Measurements from ENCODE around the gene PHF20. TPM values are rescaled to one million over a fixed set of nuclear protein-coding genes. Genes with fewer than 3 reads are reported as not detected.

Gene PHF20
- total RNA-seq, 2 experiments from 2014 or later, result 57.9 to 58.8 TPM

DNA sequence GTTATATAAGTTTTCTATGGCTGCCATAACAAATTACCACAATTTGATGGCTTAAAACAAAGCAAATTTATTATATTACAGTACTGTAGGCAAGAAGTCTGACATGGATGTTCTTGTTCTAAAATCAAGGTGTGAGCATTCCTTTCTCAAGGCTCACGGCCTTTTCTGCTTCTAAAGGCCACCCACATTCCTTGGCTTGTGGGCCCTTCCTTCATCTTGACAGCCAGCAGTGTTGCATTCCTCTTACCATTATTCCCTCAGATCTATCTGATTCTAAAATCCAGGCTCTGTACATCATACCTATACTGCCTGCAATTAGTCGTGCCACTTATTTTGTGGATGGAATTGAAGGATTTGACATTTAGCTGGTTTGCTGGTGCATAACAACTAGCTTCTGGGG, 200.2 kb downstream of the PHF20 start:
- TF ChIP-seq, protein P1, sequence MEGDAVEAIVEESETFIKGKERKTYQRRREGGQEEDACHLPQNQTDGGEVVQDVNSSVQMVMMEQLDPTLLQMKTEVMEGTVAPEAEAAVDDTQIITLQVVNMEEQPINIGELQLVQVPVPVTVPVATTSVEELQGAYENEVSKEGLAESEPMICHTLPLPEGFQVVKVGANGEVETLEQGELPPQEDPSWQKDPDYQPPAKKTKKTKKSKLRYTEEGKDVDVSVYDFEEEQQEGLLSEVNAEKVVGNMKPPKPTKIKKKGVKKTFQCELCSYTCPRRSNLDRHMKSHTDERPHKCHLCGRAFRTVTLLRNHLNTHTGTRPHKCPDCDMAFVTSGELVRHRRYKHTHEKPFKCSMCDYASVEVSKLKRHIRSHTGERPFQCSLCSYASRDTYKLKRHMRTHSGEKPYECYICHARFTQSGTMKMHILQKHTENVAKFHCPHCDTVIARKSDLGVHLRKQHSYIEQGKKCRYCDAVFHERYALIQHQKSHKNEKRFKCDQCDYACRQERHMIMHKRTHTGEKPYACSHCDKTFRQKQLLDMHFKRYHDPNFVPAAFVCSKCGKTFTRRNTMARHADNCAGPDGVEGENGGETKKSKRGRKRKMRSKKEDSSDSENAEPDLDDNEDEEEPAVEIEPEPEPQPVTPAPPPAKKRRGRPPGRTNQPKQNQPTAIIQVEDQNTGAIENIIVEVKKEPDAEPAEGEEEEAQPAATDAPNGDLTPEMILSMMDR (IDR thresholded peaks at IDR 0.05), result no peak
- ATAC-seq, result no peak
- H3K27ac Mint-ChIP-seq, result no peak overlapping the region
- POLR2A ChIA-PET, result no interaction called here
- H3K9me3 Mint-ChIP-seq, result no peaks in the 10 kb centered on the region
- DNase-seq, result no peak
- intact Hi-C loops (cut with micrococcal nuclease), result no loop called here
- no peaks in the 10 kb centered on the region for H3K27me3 Mint-ChIP-seq
- H3K4me1 Mint-ChIP-seq (ENCODE audit: low read depth), result no peaks in the 10 kb centered on the region
- CTCF ChIA-PET, result interaction anchor here (0.7 to 1.7 kb wide), 3 partner anchors 16 to 19 kb away, joined by 3 to 5 read pairs (median 3); no protein-coding TSS in a partner anchor
- H3K4me3 Mint-ChIP-seq, result no peak overlapping the region
- H3K36me3 Mint-ChIP-seq (ENCODE audit: low read depth), result no peaks in the 10 kb centered on the region

DNA sequence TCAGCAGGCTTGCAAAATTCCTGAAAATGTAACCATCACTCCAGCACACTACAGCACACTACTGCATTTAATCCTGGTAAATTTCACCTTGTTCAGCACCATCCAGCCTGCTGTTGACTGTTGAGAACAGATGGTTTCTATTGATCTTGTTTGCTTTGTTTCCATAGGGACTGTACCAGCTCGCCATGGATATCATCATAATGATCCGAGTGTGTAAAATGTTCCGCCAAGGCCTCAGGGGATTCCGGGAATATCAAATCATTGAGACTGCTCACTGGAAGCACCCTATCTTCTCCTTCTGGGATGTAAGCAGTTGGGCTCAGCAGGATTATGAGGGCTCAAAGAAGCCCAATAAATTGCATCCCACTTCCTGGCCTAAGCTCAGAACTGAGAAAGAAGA, 200.6 kb downstream of the PHF20 start:
- Mint-ChIP-seq H3K27ac (no peak overlapping the region), H3K27me3 (no peaks in the 10 kb centered on the region), H3K36me3 (ENCODE audit: low read depth) (no peaks in the 10 kb centered on the region), H3K4me1 (ENCODE audit: low read depth) (no peaks in the 10 kb centered on the region), H3K9me3 (no peaks in the 10 kb centered on the region), H3K4me3 (no peak overlapping the region)
- ATAC-seq (no peak), DNase-seq (no peak)
- TF ChIP-seq, protein P1 (IDR thresholded peaks at IDR 0.05), result no peak
- POLR2A ChIA-PET, result no interaction called here
- CTCF ChIA-PET, result interaction anchor here (0.9 to 1.7 kb wide), 4 partner anchors 17 to 23 kb away, joined by 3 to 5 read pairs (median 4); no protein-coding TSS in a partner anchor
- intact Hi-C loops (cut with micrococcal nuclease), result no loop called here

GRCh38 chr20:35974256-35974655, 202.4 kb downstream of the PHF20 start:
- ATAC-seq, result no peak
- ChIA-PET CTCF (interaction anchor here (1.6 to 1.7 kb wide), 2 partner anchors 18 to 20 kb away, joined by 4 read pairs; partner anchors contain the start of gene SCAND1), POLR2A (no interaction called here)
- TF ChIP-seq, protein P1 (IDR thresholded peaks at IDR 0.05), result no peak
- Mint-ChIP-seq H3K27ac (no peak overlapping the region), H3K36me3 (ENCODE audit: low read depth) (no peaks in the 10 kb centered on the region), H3K4me1 (ENCODE audit: low read depth) (no peaks in the 10 kb centered on the region), H3K4me3 (no peak overlapping the region), H3K27me3 (no peaks in the 10 kb centered on the region), H3K9me3 (no peaks in the 10 kb centered on the region)
- no peak for DNase-seq
- intact Hi-C loops (cut with micrococcal nuclease), result no loop called here

DNA sequence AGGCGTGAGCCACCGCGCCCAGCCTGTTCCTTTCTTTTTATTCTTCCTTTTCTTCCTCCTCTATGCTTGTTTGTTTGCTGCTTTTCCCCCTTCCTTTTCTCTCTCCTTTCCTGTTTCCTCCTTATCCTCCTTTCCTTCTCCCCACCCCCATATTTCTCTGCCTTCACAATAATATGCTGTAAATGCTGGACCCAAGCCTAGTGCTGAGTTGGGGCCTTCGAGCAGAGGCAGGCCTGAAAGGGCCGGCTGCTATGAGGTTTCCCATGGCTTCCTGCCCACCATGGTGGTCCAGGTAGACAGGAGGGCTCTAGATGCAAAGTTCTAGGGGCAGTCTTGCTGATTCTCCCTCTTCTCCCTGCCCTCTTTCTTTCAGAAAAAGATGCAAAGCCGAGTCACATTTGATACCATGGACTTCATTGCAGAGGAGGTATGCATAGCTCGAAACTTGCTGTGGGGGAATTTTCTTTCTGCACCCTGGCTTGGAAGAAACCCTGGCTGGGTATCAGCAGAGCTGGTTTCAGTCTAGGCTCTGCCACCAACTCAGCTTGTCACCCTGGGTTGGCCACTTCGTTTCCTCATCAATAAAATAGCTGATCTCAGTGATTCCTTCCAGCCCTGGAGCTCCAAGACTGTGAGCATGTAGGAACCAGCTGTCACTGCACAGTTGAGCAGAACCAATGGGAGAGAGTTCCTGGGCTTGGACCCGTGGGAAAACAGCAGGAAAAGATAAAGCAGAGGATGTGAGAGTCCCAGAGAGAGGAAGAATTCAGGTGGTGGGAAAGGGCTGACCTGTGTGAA, 204.0 kb downstream of the PHF20 start:
- ChIA-PET CTCF (interaction anchor here (1.3 to 2.8 kb wide), 4 partner anchors 9 to 21 kb away, joined by 4 to 14 read pairs (median 6); partner anchors contain the start of gene SCAND1), POLR2A (interaction anchor here (1.0 kb wide), 1 partner anchor 21 kb away, joined by 4 read pairs; the partner anchor contains the start of gene SCAND1)
- H3K4me1 Mint-ChIP-seq (ENCODE audit: low read depth), result no peaks in the 10 kb centered on the region
- no peak overlapping the region for H3K27ac Mint-ChIP-seq
- intact Hi-C loops (cut with micrococcal nuclease), result no loop called here
- H3K4me3 Mint-ChIP-seq, result no peak overlapping the region
- no peak for ATAC-seq
- DNase-seq, result no peak
- TF ChIP-seq, protein P1 (IDR thresholded peaks at IDR 0.05), result no peak
- H3K36me3 Mint-ChIP-seq (ENCODE audit: low read depth), result no peaks in the 10 kb centered on the region
- no peaks in the 10 kb centered on the region for H3K9me3 Mint-ChIP-seq
- no peaks in the 10 kb centered on the region for H3K27me3 Mint-ChIP-seq

- Mint-ChIP-seq H3K27ac (no peak overlapping the region), H3K4me1 (ENCODE audit: low read depth) (no peaks in the 10 kb centered on the region), H3K4me3 (no peak overlapping the region), H3K36me3 (ENCODE audit: low read depth) (no peaks in the 10 kb centered on the region), H3K27me3 (no peaks in the 10 kb centered on the region), H3K9me3 (no peaks in the 10 kb centered on the region)
- intact Hi-C loops (cut with micrococcal nuclease), result no loop called here
- ChIA-PET CTCF (interaction anchor here (0.9 to 2.8 kb wide), 4 partner anchors 13 to 23 kb away, joined by 3 to 14 read pairs (median 6); partner anchors contain the start of gene SCAND1), POLR2A (no interaction called here)
- DNase-seq (no peak), ATAC-seq (no peak)
- TF ChIP-seq, protein P1 (IDR thresholded peaks at IDR 0.05), result no peak
Observed at GRCh38 chr20:35978041-35978513, 206.3 kb downstream of the PHF20 start.
